ENCODE results near the gene UTF1. TPM values are rescaled to one million over a fixed set of nuclear protein-coding genes. Genes with fewer than 3 reads are reported as not detected.

The UTF1 gene
- total and polyA plus RNA-seq, 2 experiments from 2014 or later = 12.2 to 51.4 TPM

GRCh38 chr10:133210398-133211140 is 19.4 kb upstream of the UTF1 start:
- H3K4me3 Mint-ChIP-seq = no peak overlapping the region

More at GRCh38 chr10:133210398-133211140, 19.4 kb upstream of the UTF1 start:
- ATAC-seq = no peak
- H3K4me2 ChIP-seq = no peak overlapping the region
- Mint-ChIP-seq H3K36me3 (ENCODE audit: low read depth) (peaks cover 3% of the 10 kb centered on the region; the same call in 1 of the 3 replicates), H3K9me3 (no peaks in the 10 kb centered on the region; the same call in 2 of the 3 replicates), H3K27ac (no peak overlapping the region), H3K4me1 (no peaks in the 10 kb centered on the region), H3K27me3 (ENCODE audit: insufficient read depth, low read depth, poor library complexity) (peaks cover 5% of the 10 kb centered on the region)
- no peak for DNase-seq (ENCODE audit: low spot score)
- no peaks in the 10 kb centered on the region for H3K27me3 ChIP-seq (ENCODE audit: insufficient read depth)
- peaks cover 4% of the 10 kb centered on the region; the same call in 1 of the 2 replicates for H3K9me2 ChIP-seq (ENCODE audit: insufficient read depth)
- H3K36me3 ChIP-seq (ENCODE audit: insufficient read depth) = no peaks in the 10 kb centered on the region
- H3K79me2 ChIP-seq (replicated peaks; ENCODE audit: insufficient read depth) = no peaks in the 10 kb centered on the region
- H4K20me1 ChIP-seq (replicated peaks; ENCODE audit: insufficient read depth) = no peaks in the 10 kb centered on the region
- no peak for TF ChIP-seq POLR2AphosphoS5 (IDR thresholded peaks at IDR 0.05; ENCODE audit: low read depth)
- no peak for TF ChIP-seq CTCF (conservative IDR thresholded peaks at IDR 0.05; ENCODE audit: low read depth in 2 of 2)
- no peak for TF ChIP-seq EZH2 (IDR thresholded peaks at IDR 0.05; ENCODE audit: low read depth, unreplicated experiment)
- no peak for TF ChIP-seq NANOG (IDR thresholded peaks at IDR 0.05; ENCODE audit: borderline replicate concordance)
- TF ChIP-seq ZNF114 (CRISPR knock-in tag; IDR thresholded peaks at IDR 0.05) = no peak
- no peak for TF ChIP-seq REST (IDR thresholded peaks at IDR 0.05; ENCODE audit: unreplicated experiment)
- TF ChIP-seq, protein P1, sequence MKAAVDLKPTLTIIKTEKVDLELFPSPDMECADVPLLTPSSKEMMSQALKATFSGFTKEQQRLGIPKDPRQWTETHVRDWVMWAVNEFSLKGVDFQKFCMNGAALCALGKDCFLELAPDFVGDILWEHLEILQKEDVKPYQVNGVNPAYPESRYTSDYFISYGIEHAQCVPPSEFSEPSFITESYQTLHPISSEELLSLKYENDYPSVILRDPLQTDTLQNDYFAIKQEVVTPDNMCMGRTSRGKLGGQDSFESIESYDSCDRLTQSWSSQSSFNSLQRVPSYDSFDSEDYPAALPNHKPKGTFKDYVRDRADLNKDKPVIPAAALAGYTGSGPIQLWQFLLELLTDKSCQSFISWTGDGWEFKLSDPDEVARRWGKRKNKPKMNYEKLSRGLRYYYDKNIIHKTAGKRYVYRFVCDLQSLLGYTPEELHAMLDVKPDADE (IDR thresholded peaks at IDR 0.05) = no peak
- no peak for TF ChIP-seq EZH2phosphoT487 (IDR thresholded peaks at IDR 0.05; ENCODE audit: unreplicated experiment)
- no peak for TF ChIP-seq STAT1 (IDR thresholded peaks at IDR 0.05; ENCODE audit: unreplicated experiment)
- TF ChIP-seq JUNB (IDR thresholded peaks at IDR 0.05; ENCODE audit: unreplicated experiment) = no peak
- TF ChIP-seq ZNF331 (CRISPR knock-in tag; IDR thresholded peaks at IDR 0.05; ENCODE audit: low read depth) = no peak
- no peak overlapping the region for H3K27ac ChIP-seq (ENCODE audit: low read depth)
- 0 out of 2 replicates have a peak, but pooled peaks cover 3% of the 10 kb centered on the region for H3F3A ChIP-seq (replicated peaks; ENCODE audit: low read depth)
- no peaks in the 10 kb centered on the region for H3K4me1 ChIP-seq (ENCODE audit: insufficient read depth)
- H3K4me3 ChIP-seq = no peak overlapping the region
- H2AFZ ChIP-seq = no peak overlapping the region

Measured in GM23338 (cell line).